SK-N-MC (cell line): Measurements from ENCODE around the gene CDH22.

Experiments used
- EZH2 ChIP-seq: fragments of 200-600 bp; sonication (generic); IDR thresholded peaks from one replicate; pipeline ENCODE4 v1.6.1; 2017; ENCODE audit warnings: antibody characterized with exemption
- POLR2AphosphoS5 ChIP-seq: IDR thresholded peaks from 2 replicates; pipeline ENCODE4 v1.6.1; 2012; ENCODE audit warnings: mild to moderate bottlenecking, low read depth, low read length, borderline replicate concordance

DNA sequence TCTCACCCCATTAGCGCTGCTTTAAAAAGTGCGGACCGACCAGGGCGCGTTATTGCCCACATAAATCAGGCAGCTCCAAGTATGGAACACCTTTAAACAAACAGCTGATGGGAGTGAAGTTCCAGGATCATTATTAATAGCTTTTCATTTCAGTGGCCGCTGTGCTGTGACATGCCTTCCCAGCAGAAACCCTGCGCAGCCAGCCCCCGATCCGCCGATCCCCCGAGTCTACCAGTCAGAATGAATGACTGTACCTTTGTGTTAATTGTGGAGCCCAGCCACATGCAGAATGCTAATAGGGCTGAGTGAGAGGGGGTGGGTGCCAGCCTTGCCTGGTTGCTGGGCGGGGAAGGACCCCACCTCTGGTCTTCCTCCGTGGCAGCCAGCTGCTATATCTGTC lies 21.9 kb downstream of the CDH22 start:
- no peak for TF ChIP-seq EZH2
- no peak for TF ChIP-seq POLR2AphosphoS5
